ENCODE measurements around the gene ZBTB40.

The ZBTB40 gene, protein sequence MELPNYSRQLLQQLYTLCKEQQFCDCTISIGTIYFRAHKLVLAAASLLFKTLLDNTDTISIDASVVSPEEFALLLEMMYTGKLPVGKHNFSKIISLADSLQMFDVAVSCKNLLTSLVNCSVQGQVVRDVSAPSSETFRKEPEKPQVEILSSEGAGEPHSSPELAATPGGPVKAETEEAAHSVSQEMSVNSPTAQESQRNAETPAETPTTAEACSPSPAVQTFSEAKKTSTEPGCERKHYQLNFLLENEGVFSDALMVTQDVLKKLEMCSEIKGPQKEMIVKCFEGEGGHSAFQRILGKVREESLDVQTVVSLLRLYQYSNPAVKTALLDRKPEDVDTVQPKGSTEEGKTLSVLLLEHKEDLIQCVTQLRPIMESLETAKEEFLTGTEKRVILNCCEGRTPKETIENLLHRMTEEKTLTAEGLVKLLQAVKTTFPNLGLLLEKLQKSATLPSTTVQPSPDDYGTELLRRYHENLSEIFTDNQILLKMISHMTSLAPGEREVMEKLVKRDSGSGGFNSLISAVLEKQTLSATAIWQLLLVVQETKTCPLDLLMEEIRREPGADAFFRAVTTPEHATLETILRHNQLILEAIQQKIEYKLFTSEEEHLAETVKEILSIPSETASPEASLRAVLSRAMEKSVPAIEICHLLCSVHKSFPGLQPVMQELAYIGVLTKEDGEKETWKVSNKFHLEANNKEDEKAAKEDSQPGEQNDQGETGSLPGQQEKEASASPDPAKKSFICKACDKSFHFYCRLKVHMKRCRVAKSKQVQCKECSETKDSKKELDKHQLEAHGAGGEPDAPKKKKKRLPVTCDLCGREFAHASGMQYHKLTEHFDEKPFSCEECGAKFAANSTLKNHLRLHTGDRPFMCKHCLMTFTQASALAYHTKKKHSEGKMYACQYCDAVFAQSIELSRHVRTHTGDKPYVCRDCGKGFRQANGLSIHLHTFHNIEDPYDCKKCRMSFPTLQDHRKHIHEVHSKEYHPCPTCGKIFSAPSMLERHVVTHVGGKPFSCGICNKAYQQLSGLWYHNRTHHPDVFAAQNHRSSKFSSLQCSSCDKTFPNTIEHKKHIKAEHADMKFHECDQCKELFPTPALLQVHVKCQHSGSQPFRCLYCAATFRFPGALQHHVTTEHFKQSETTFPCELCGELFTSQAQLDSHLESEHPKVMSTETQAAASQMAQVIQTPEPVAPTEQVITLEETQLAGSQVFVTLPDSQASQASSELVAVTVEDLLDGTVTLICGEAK

DNA sequence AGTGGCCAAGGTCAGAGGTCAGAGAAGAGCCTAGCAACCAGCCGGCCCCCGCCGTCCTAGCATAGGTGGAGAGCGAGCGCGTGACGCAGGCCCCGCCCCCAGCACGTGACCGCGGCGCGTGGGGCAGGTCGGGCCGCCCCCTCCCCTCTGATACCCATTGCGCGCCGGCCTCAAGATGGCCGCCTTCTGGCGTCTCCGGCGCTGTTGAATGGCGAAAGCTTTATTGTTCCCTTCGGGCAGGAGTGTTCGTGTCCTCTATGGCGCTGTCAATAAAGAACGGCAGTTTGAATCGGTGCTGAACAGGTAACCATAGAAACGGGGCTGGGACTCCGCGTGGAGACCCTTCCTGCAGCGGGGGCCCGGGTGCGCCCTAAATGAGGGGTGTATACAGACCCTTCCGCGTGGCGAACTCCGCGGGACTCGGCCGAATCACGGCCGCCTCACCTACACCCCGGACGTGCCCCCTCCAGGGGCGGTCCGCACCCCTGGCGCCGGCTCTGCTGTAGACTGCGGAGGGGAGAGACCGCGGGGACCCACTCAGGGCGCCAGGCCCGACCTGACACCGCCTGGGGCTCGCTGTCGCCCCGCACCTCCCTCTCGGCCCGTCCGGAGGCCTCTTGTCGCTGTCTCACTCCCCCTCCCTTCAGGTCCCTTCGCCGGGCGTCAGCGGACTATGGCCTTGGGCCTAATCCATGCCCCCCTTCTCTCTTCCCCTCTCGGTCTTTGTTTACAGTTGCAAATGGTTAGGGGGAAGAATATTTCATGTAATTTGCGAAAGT, at the start of gene ZBTB40:
Gene ZBTB40, plus strand, starts transcription at position 150 of the 779 bp plus-strand sequence. CDS start 38,098 bp downstream, outside the sequence.
- H3K4me1 ChIP-seq (ENCODE audit: low read length): peaks cover 5% of the 10 kb centered on the region
- peak within 1 kb of the TSS; percentile 88 for H3K4me2 ChIP-seq (ENCODE audit: low read length)
- peaks cover 44% of the 10 kb centered on the region for H3K79me2 ChIP-seq (ENCODE audit: low read length)
- no peaks in the 10 kb centered on the region for H3K36me3 ChIP-seq (replicated peaks; ENCODE audit: low read depth, low read length)
- H3K9me3 ChIP-seq (ENCODE audit: insufficient read depth, low read length): no peaks in the 10 kb centered on the region
- no peaks in the 10 kb centered on the region for H4K20me1 ChIP-seq (ENCODE audit: insufficient read depth, low read length)
- H3K27ac ChIP-seq (ENCODE audit: low read length): peak within 1 kb of the TSS; percentile 56
- peak within 1 kb of the TSS; percentile 87 for H3K4me3 ChIP-seq (ENCODE audit: low read length)
- TF ChIP-seq, protein P1, sequence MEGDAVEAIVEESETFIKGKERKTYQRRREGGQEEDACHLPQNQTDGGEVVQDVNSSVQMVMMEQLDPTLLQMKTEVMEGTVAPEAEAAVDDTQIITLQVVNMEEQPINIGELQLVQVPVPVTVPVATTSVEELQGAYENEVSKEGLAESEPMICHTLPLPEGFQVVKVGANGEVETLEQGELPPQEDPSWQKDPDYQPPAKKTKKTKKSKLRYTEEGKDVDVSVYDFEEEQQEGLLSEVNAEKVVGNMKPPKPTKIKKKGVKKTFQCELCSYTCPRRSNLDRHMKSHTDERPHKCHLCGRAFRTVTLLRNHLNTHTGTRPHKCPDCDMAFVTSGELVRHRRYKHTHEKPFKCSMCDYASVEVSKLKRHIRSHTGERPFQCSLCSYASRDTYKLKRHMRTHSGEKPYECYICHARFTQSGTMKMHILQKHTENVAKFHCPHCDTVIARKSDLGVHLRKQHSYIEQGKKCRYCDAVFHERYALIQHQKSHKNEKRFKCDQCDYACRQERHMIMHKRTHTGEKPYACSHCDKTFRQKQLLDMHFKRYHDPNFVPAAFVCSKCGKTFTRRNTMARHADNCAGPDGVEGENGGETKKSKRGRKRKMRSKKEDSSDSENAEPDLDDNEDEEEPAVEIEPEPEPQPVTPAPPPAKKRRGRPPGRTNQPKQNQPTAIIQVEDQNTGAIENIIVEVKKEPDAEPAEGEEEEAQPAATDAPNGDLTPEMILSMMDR (IDR thresholded peaks at IDR 0.05; ENCODE audit: low read depth, low read length): no peak
- TF ChIP-seq EZH2phosphoT487 (IDR thresholded peaks at IDR 0.05; ENCODE audit: low read depth): no peak
- H3K27me3 ChIP-seq (ENCODE audit: low read depth, low read length): no peaks in the 10 kb centered on the region
- H2AFZ ChIP-seq (ENCODE audit: low read depth, low read length): peak within 1 kb of the TSS; percentile 67
- H3K9ac ChIP-seq (ENCODE audit: low read length): peak within 1 kb of the TSS; percentile 79

DNA sequence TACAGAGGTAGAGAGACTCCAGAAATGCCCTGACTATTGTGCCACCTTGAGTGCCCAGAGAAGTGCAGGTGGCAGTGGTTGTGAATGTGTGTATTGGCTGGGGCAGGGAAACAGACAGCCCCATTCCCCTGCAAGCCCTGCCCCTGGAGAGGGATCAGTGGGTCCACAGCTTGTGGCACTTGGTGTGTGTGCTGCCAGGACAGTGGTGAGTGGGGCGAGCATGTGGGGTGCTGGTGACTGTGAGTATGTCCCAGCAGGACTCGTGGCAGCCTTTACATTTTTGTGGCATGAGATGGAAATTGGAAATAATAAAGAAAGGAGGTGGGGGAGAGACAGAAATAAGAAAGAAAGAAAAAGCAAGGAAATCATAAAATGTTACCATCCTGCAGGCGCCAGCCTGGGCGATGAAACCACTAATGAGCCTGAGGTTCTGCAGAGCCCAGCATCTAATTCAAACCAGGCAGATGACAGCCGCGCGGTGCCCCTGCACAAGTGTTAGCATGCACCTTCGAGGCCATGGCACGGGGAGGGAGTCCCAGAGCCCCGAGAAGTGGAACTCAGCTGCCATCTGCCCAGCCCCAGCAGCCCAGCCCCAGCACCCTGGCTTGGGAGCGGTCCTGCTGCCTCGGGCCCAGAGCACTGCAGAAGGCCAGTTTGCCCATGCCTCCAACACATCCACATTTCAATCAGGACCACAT, 49.1 kb upstream of the ZBTB40 start:
- Histone ChIP-seq H3K4me1 (ENCODE audit: low read length) (no peaks in the 10 kb centered on the region), H3K27ac (ENCODE audit: low read length) (no peak overlapping the region), H2AFZ (ENCODE audit: low read depth, low read length) (no peak overlapping the region), H3K4me2 (ENCODE audit: low read length) (no peak overlapping the region), H3K27me3 (ENCODE audit: low read depth, low read length) (peaks cover 41% of the 10 kb centered on the region), H3K79me2 (ENCODE audit: low read length) (no peaks in the 10 kb centered on the region), H3K36me3 (replicated peaks; ENCODE audit: low read depth, low read length) (no peaks in the 10 kb centered on the region), H3K9me3 (ENCODE audit: insufficient read depth, low read length) (no peaks in the 10 kb centered on the region), H3K4me3 (ENCODE audit: low read length) (no peak overlapping the region), H4K20me1 (ENCODE audit: insufficient read depth, low read length) (no peaks in the 10 kb centered on the region), H3K9ac (ENCODE audit: low read length) (no peak overlapping the region)
- no peak for TF ChIP-seq EZH2phosphoT487 (IDR thresholded peaks at IDR 0.05; ENCODE audit: low read depth)
- TF ChIP-seq, protein P1 (IDR thresholded peaks at IDR 0.05; ENCODE audit: low read depth, low read length): no peak

DNA sequence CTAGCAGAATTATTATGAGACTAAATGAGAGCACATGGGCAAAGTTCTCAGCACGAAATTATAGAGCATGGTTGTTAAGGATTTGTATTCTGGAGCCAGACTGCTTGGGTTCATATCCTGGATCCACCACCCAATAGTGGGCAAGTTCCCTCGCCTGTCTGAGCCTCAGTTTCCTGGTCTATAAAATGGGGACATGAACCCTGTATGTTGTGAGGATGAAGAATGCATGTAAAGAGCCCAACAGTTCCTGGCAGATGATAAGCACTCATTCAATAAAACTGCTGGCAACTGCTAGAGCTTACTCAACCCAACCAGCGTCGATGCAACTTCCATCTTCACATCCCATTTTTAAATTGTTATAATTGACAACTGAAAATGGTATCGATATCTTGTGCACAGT, 47.2 kb upstream of the ZBTB40 start:
- Histone ChIP-seq H3K9me3 (ENCODE audit: insufficient read depth, low read length) (no peaks in the 10 kb centered on the region), H3K4me3 (ENCODE audit: low read length) (no peak overlapping the region), H3K9ac (ENCODE audit: low read length) (no peak overlapping the region), H3K4me1 (ENCODE audit: low read length) (no peaks in the 10 kb centered on the region), H3K79me2 (ENCODE audit: low read length) (no peaks in the 10 kb centered on the region), H4K20me1 (ENCODE audit: insufficient read depth, low read length) (no peaks in the 10 kb centered on the region), H3K36me3 (replicated peaks; ENCODE audit: low read depth, low read length) (no peaks in the 10 kb centered on the region), H3K27me3 (ENCODE audit: low read depth, low read length) (peaks cover 24% of the 10 kb centered on the region), H3K27ac (ENCODE audit: low read length) (no peak overlapping the region), H2AFZ (ENCODE audit: low read depth, low read length) (no peak overlapping the region), H3K4me2 (ENCODE audit: low read length) (no peak overlapping the region)
- TF ChIP-seq, protein P1 (IDR thresholded peaks at IDR 0.05; ENCODE audit: low read depth, low read length): no peak
- no peak for TF ChIP-seq EZH2phosphoT487 (IDR thresholded peaks at IDR 0.05; ENCODE audit: low read depth)

Measured in OCI-LY3 (cell line).